Bronchial epithelial cell (primary cell): ENCODE measurements around the gene LPIN3. TPM values are rescaled to one million over a fixed set of nuclear protein-coding genes. Genes with fewer than 3 reads are reported as not detected.

ENCODE experiments used
- DNase-seq: peaks from one replicate; pipeline ENCODE4 v3.0.0-alpha.2; 2010; ENCODE audit warnings: low read depth
- FAIRE-seq: peaks from 2 replicates; lab custom pipeline; 2011; peaks lifted over from hg19 to GRCh38; lab: Jason Lieb, UNC
- H3K27me3 ChIP-seq: 2 replicates; pipeline ENCODE4 v1.5.1; 2011; ENCODE audit warnings: low read length; ENCODE audit not compliant: control insufficient read depth, insufficient read depth
- H3K36me3 ChIP-seq: 2 replicates; pipeline ENCODE4 v1.5.1; 2011; ENCODE audit warnings: low read length; ENCODE audit not compliant: control insufficient read depth, insufficient read depth
- H3K4me3 ChIP-seq: 2 replicates; pipeline ENCODE4 v1.5.1; 2011; ENCODE audit warnings: mild to moderate bottlenecking, low read depth, low read length, control low read depth
- total RNA-seq: library from RNA; depleted of rRNA; stranded (reverse); fragments of >200 nt; gene quantifications from 2 replicates; pipeline ENCODE4 v1.2.1, GENCODE V29; 2014
- TF ChIP-seq, protein P1 (sequence below): IDR thresholded peaks from 2 replicates; pipeline ENCODE4 v1.5.1; 2011; ENCODE audit warnings: mild to moderate bottlenecking, moderate library complexity, low read length, control low read depth, inconsistent platforms; ENCODE audit not compliant: insufficient read depth, severe bottlenecking

The LPIN3 gene
- total RNA-seq, 1 donor from 2014 or later: 3.9 TPM

DNA sequence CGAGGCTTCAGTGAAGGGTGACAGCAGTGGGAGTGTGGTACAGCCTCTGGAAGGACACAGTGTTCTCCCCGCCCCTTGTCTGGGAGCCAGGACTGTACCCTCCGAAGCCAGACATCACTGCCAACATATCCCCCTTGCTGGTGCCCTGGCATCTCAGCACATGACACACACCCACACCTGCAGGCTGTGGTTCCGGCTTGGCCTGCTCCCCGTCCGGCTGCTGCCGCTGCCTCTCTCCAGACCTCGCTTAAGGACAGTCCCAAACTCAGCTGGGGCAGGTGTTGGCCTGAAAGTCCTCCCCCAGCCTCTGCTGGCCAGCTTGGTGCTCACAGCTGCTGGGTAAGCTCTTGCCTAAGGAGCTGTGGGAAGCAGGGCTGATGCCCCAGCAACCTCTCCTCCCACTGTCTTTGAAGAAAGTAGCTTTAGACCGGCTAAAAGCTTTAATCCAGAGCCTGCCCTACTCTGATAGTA lies 19.0 kb downstream of the LPIN3 start:
- FAIRE-seq (no peak), DNase-seq (no peak)
- H3K4me3 ChIP-seq: no peak overlapping the region
- H3K36me3 ChIP-seq: peaks cover 18% of the 10 kb centered on the region
- H3K27me3 ChIP-seq: peaks cover 3% of the 10 kb centered on the region
- TF ChIP-seq, protein P1, sequence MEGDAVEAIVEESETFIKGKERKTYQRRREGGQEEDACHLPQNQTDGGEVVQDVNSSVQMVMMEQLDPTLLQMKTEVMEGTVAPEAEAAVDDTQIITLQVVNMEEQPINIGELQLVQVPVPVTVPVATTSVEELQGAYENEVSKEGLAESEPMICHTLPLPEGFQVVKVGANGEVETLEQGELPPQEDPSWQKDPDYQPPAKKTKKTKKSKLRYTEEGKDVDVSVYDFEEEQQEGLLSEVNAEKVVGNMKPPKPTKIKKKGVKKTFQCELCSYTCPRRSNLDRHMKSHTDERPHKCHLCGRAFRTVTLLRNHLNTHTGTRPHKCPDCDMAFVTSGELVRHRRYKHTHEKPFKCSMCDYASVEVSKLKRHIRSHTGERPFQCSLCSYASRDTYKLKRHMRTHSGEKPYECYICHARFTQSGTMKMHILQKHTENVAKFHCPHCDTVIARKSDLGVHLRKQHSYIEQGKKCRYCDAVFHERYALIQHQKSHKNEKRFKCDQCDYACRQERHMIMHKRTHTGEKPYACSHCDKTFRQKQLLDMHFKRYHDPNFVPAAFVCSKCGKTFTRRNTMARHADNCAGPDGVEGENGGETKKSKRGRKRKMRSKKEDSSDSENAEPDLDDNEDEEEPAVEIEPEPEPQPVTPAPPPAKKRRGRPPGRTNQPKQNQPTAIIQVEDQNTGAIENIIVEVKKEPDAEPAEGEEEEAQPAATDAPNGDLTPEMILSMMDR: no peak

DNA sequence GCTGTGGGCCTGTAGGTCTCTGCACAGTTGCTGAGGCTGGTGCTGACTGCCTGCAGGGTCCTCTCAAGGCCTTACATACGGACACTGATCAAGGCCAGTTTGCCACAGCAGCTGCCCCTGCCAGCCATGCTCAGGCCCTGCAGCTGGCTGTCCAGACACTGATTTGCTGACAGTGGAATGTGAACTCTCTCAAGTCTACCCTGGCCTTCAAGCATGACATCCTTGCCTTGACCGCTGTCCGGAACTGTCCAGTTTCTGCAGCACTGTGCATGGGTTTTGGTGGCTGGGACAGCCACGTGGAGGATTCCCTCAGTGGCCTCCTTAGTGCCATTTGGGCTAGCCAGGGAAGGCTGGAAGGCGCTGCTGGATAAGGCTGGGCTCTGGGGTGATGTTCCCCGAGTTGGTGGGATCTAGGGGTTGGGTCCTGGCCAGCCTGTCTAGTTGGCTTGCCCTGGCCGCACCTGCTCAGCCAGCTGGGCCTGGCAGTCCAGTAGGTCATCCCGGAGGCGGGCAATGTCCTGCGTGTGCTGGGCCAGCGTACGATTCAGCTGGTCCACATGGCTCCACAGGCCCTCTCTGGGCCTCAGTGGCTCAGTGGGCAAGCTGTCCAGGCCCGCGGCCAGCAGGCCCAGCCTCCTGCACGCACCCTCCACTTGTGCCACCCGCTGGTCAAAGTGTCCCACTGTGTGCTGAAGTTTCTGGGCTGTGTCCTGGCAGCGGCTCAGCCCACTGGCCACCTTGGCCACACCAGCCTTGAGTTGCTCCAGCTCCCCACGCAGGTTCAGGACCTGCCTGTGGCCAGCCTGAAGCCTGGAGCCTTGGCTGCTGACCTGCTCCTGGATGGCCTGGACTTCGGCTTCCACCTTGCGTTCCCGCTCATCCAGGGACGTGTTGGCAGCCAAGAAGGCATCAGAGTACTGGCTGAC lies 20.5 kb downstream of the LPIN3 start:
- TF ChIP-seq, protein P1: no peak
- no peak for DNase-seq
- no peak overlapping the region for H3K4me3 ChIP-seq
- H3K36me3 ChIP-seq: peaks cover 13% of the 10 kb centered on the region
- no peak for FAIRE-seq
- peaks cover 15% of the 10 kb centered on the region for H3K27me3 ChIP-seq

DNA sequence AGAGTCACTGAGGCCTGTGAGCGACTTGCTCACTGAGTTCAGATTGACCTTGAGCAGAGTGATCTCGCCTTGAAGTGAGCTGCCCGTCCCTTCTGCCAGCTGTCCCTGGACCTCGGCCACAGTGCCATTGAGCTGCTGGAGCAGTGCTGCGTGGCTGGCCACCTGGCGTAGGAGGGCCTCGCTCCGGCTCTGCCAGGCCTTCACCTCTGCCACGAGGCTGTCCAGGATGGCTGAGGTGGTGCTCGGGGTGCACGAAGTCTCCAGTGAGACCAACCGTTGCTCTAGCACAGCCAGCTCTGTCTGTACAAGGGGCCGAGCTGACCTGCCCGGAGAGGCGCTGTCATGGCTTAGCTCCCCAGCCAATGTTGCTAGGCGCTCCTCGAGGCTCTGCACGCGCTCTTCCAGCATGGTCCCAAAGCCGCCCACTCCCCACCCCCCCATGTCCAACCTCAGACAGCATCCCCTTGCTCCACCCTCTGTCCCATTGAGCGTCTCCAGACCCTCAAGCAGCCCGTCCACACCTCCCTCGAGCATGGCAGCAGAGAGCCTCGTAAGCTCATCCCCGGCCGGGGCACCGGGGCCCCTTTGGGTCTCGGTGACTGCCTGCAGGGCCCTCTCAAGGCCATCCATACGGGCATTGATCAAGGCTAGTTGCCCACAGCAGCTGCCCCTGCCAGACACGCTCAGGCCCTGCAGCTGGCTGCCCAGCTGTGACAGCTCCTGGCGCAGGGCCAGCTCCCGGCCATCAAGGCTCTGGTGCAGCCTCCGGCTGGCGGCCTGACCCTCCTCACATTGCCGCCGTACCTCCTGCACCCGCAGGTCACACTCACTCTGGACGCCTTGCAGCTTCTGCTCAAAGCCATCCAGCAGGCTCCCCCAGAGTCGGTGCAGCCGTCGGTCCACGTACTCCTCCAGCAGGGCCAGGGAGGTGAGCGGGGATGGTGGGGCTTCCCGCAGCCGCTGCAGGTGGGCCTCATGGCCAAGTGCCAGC lies 21.4 kb downstream of the LPIN3 start:
- DNase-seq (no peak), FAIRE-seq (no peak)
- peaks cover 11% of the 10 kb centered on the region for H3K36me3 ChIP-seq
- no peak overlapping the region for H3K4me3 ChIP-seq
- TF ChIP-seq, protein P1: no peak
- peaks cover 18% of the 10 kb centered on the region for H3K27me3 ChIP-seq

DNA sequence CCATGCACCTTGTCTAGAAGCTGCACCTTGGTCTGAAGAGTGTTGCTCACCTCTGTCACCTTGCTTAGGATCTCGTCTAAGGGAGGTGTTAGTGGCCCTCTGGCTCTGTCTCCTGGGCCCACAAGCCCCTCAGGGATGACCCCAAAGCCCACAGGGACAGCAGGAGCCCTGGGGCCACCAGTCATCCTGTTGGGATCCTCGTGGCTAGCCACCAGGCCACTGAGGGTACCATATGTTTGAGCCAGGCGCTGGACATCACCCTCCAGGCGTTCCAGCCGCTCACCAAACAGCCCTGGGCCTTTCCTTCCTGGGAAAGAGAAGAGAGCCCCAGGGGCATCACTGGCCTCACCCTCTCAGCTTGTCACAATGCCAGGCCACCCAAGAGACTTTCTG lies 22.1 kb downstream of the LPIN3 start:
- Histone ChIP-seq H3K36me3 (peaks cover 6% of the 10 kb centered on the region), H3K27me3 (peaks cover 23% of the 10 kb centered on the region), H3K4me3 (no peak overlapping the region)
- no peak for FAIRE-seq
- TF ChIP-seq, protein P1: no peak
- no peak for DNase-seq

DNA sequence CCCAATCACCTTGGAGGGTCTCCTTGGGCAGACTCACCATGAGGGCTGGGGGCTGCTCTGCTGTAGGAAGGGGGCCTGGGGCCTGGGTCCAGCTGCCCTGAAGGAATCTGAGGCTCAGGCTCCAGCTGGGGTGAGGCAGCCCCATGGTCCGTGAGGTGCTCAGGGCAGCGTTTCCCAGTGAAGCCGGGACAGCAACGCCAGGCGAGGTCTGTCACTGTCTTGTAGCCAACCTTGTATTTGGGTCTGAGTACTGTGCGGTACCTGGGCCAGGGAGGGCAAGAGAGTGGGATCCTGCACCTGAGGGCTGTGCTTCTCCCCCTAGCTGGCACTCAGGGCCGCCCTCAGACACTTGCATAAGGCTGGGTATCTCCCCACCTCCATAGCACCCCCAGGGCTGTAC lies 23.0 kb downstream of the LPIN3 start:
- Histone ChIP-seq H3K27me3 (peaks cover 23% of the 10 kb centered on the region), H3K4me3 (no peak overlapping the region), H3K36me3 (peaks cover 1% of the 10 kb centered on the region)
- DNase-seq: no peak
- FAIRE-seq: no peak
- TF ChIP-seq, protein P1: no peak
